NCI-H1417 (cell line): ENCODE measurements around the gene PATE1.

Experiments
- DNase-seq, 3 experiments: peaks; one replicate each; lab custom pipeline; 2025; lab: John Stamatoyannopoulos, UW

Gene PATE1

DNA sequence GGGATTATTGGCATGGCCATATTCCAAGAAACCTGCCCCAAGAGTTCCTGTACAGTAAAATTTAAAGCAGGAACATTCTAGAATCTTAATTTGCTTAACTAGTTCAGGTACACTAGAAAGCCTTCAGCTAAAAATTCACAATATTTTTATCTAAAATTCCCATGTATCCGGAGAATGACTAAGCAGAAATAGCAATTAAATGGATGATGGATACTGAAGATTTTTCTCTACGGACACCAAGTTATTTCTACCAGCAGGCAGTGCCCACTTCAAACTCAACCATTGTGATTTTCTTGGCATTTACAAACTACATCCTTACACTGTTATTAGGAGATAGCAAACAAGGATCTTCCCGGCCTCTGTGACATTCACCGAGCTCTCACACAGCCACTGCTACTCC is 44.7 kb downstream of the PATE1 start:
- no peak for DNase-seq

- DNase-seq: no peak
Measured at GRCh38 chr11:125797641-125798040, 51.6 kb downstream of the PATE1 start.
